ENCODE results near the gene STAT1. TPM values are rescaled to one million over a fixed set of nuclear protein-coding genes. Genes with fewer than 3 reads are reported as not detected.

STAT1 gene
- total RNA-seq, 1 donor from 2014 or later = 61.7 TPM

DNA sequence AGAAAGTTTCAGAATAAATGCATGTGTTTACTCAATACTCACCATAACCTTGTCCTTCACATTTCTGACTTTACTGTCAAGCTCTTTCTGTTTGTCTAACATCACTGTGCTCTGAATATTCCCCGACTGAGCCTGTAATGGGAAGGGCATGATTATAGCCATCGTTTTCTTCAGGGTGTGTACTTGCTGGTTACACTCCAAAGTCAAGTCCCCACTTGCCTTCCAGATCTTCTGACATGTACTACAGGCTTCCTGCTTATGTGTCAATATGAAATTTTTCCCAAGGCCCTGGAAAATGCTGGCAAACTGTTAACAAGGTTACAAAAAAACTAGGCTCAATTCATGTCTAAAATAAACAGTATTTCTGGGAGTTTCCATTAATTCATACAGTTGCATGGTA lies 12.9 kb downstream of the STAT1 start:
- Histone ChIP-seq H3K4me3 (no peak overlapping the region), H3F3A (ENCODE audit: low read depth) (no peaks in the 10 kb centered on the region), H4K20me1 (ENCODE audit: low read depth) (no peaks in the 10 kb centered on the region), H3K4me2 (no peak overlapping the region), H3K9me3 (ENCODE audit: low read depth) (no peaks in the 10 kb centered on the region), H2AFZ (replicated peaks) (no peak overlapping the region), H3K79me2 (ENCODE audit: low read depth) (no peaks in the 10 kb centered on the region), H3K9ac (no peak overlapping the region), H3K27me3 (no peaks in the 10 kb centered on the region), H3K4me1 (no peaks in the 10 kb centered on the region), H3K36me3 (peaks cover 14% of the 10 kb centered on the region), H3K27ac (no peak overlapping the region)
- TF ChIP-seq EZH2phosphoT487 (IDR thresholded peaks at IDR 0.05) = no peak
- TF ChIP-seq EZH2 (IDR thresholded peaks at IDR 0.05) = no peak
- TF ChIP-seq, protein P1, sequence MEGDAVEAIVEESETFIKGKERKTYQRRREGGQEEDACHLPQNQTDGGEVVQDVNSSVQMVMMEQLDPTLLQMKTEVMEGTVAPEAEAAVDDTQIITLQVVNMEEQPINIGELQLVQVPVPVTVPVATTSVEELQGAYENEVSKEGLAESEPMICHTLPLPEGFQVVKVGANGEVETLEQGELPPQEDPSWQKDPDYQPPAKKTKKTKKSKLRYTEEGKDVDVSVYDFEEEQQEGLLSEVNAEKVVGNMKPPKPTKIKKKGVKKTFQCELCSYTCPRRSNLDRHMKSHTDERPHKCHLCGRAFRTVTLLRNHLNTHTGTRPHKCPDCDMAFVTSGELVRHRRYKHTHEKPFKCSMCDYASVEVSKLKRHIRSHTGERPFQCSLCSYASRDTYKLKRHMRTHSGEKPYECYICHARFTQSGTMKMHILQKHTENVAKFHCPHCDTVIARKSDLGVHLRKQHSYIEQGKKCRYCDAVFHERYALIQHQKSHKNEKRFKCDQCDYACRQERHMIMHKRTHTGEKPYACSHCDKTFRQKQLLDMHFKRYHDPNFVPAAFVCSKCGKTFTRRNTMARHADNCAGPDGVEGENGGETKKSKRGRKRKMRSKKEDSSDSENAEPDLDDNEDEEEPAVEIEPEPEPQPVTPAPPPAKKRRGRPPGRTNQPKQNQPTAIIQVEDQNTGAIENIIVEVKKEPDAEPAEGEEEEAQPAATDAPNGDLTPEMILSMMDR (IDR thresholded peaks at IDR 0.05) = no peak
- no peak for DNase-seq (ENCODE audit: low spot score)
- Mint-ChIP-seq H3K4me3 (no peak overlapping the region), H3K36me3 (peaks cover 42% of the 10 kb centered on the region), H3K9me3 (no peaks in the 10 kb centered on the region), H3K4me1 (no peaks in the 10 kb centered on the region), H3K27ac (no peak overlapping the region), H3K27me3 (ENCODE audit: insufficient read depth, low read depth) (no peaks in the 10 kb centered on the region)

DNA sequence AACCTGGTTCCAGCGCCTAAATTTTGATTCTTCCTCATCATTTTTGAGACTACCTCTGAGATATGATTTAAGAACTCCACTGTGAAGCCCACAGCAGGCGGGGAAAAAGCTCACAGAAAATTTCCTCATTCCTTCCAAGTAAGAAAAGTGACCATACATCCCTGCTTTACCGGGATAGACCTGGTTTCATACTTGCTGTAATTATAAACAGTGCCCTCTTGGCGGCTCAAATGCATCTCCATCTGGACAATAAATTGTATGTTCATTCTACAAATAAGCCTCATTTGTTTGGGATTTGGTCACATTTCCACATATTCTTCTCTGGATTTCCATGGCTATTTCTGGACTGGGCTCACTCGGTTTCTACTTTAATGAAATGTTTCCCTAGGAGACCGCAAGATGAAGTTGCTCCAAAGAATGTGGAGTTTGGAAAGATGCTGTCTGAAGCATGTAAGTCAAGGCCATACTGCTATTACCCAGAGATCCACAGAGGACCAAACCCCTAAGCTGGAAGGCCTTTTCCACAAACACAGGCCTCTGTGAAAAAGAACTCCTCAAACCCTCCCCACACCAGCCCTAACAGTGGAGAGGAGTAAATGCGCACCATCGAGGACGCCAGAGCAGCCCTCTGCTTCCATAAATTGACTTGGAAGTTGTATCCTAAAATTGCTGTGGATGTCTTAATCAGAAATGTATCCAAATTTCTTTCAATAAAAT lies 13.9 kb downstream of the STAT1 start:
- Histone ChIP-seq H3K36me3 (peaks cover 14% of the 10 kb centered on the region), H3K4me2 (no peak overlapping the region), H2AFZ (replicated peaks) (no peak overlapping the region), H3K27ac (no peak overlapping the region), H3K4me1 (no peaks in the 10 kb centered on the region), H3K9ac (no peak overlapping the region), H3K9me3 (ENCODE audit: low read depth) (no peaks in the 10 kb centered on the region), H4K20me1 (ENCODE audit: low read depth) (no peaks in the 10 kb centered on the region), H3F3A (ENCODE audit: low read depth) (no peaks in the 10 kb centered on the region), H3K4me3 (no peak overlapping the region), H3K27me3 (no peaks in the 10 kb centered on the region), H3K79me2 (ENCODE audit: low read depth) (no peaks in the 10 kb centered on the region)
- no peak for DNase-seq (ENCODE audit: low spot score)
- H3K4me1 Mint-ChIP-seq = no peaks in the 10 kb centered on the region
- TF ChIP-seq, protein P1 (IDR thresholded peaks at IDR 0.05) = no peak
- no peak for TF ChIP-seq EZH2 (IDR thresholded peaks at IDR 0.05)
- TF ChIP-seq EZH2phosphoT487 (IDR thresholded peaks at IDR 0.05) = no peak
- H3K4me3 Mint-ChIP-seq = no peak overlapping the region
- no peaks in the 10 kb centered on the region for H3K27me3 Mint-ChIP-seq (ENCODE audit: insufficient read depth, low read depth)
- peaks cover 48% of the 10 kb centered on the region for H3K36me3 Mint-ChIP-seq
- H3K27ac Mint-ChIP-seq = no peak overlapping the region
- H3K9me3 Mint-ChIP-seq = no peaks in the 10 kb centered on the region

DNA sequence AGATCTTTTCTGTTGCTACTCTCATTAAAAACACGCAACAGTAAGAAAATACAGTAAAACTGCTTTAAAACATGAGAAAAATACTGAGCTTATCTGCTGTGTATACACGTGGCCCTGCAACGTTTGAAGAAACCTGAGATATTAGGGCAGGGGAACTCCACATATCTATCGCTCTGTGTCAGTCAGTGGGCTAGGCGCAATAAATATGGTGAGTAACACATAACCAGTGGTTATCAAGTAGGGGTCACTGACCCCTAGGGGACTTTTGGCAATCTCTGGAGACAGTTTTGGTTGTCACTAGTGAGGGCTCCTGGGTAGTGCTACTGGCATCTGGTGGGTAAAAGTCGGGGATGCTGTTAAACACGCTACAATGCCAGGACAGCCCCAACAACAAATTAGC lies 14.9 kb downstream of the STAT1 start:
- no peaks in the 10 kb centered on the region for H3F3A ChIP-seq (ENCODE audit: low read depth)
- H4K20me1 ChIP-seq (ENCODE audit: low read depth) = no peaks in the 10 kb centered on the region
- H3K36me3 Mint-ChIP-seq = peaks cover 47% of the 10 kb centered on the region
- no peak overlapping the region for H3K4me3 ChIP-seq
- H3K9ac ChIP-seq = no peak overlapping the region
- no peaks in the 10 kb centered on the region for H3K4me1 ChIP-seq
- H3K27ac ChIP-seq = no peak overlapping the region
- H3K4me2 ChIP-seq = no peak overlapping the region
- TF ChIP-seq, protein P1 (IDR thresholded peaks at IDR 0.05) = no peak
- TF ChIP-seq EZH2 (IDR thresholded peaks at IDR 0.05) (no peak), EZH2phosphoT487 (IDR thresholded peaks at IDR 0.05) (no peak)
- no peak overlapping the region for H3K4me3 Mint-ChIP-seq
- no peak for DNase-seq (ENCODE audit: low spot score)
- peaks cover 14% of the 10 kb centered on the region for H3K36me3 ChIP-seq
- no peak overlapping the region for H2AFZ ChIP-seq (replicated peaks)
- no peak overlapping the region for H3K27ac Mint-ChIP-seq
- H3K4me1 Mint-ChIP-seq = no peaks in the 10 kb centered on the region
- H3K79me2 ChIP-seq (ENCODE audit: low read depth) = no peaks in the 10 kb centered on the region
- H3K9me3 ChIP-seq (ENCODE audit: low read depth) = no peaks in the 10 kb centered on the region
- no peaks in the 10 kb centered on the region for H3K27me3 Mint-ChIP-seq (ENCODE audit: insufficient read depth, low read depth)
- no peaks in the 10 kb centered on the region for H3K27me3 ChIP-seq
- no peaks in the 10 kb centered on the region for H3K9me3 Mint-ChIP-seq

Measured in neural progenitor cell (in vitro differentiated cells).